Upper lobe of right lung (tissue), 1 donor: ENCODE measurements around the gene ADCK1. TPM values are rescaled to one million over a fixed set of nuclear protein-coding genes. Genes with fewer than 3 reads are reported as not detected.
"Not testable (repeated sequence)": the region's sequence is repeated elsewhere in the genome, so short reads cannot be mapped to it uniquely, and the experiment has no call there.

Experiments
- ATAC-seq: fragments of 200-7000 bp; cut with Tn5 transposase; one replicate; pipeline ENCODE4 v1.9.1; 2020; ENCODE audit warnings: mild to moderate bottlenecking, moderate library complexity
- DNase-seq: peaks from one replicate; pipeline ENCODE4 v3.0.0-alpha.2; 2020
- H3K27ac ChIP-seq: fragments of 200-600 bp; one replicate; pipeline ENCODE4 v1.8.0; 2022
- H3K27me3 ChIP-seq: fragments of 200-600 bp; one replicate; pipeline ENCODE4 v1.8.0; 2022; ENCODE audit warnings: mild to moderate bottlenecking
- H3K36me3 ChIP-seq: fragments of 200-600 bp; one replicate; pipeline ENCODE4 v1.8.0; 2022
- H3K4me1 ChIP-seq: fragments of 200-600 bp; one replicate; pipeline ENCODE4 v1.8.0; 2022
- H3K4me3 ChIP-seq: fragments of 200-600 bp; one replicate; pipeline ENCODE4 v1.8.0; 2022; ENCODE audit warnings: mild to moderate bottlenecking
- H3K9me3 ChIP-seq: fragments of 200-600 bp; one replicate; pipeline ENCODE4 v1.8.0; 2022
- CTCF ChIP-seq: fragments of 200-600 bp; IDR thresholded peaks from one replicate; pipeline ENCODE4 v1.8.0; 2022; ENCODE audit warnings: antibody characterized with exemption
- intact Hi-C: fragments of 100-400 bp; cut with DNase I; formaldehyde crosslinking; loops from one replicate; pipeline ENCODE4 v1.11.0; 2022
- total RNA-seq: library from RNA; stranded (reverse); fragmentation: NEBNext Ultra II Directional; extraction: Animal tissue kit (Norgen Biotek cat#: 25700); gene quantifications from one replicate; pipeline ENCODE4 v1.2.1, GENCODE V29; 2021
- donor health status: DM: no; HTN: yes; CAD: no; lungs with severe emphysema.

Gene ADCK1
- total RNA-seq, 1 donor from 2014 or later = 8.5 TPM

- H3K9me3 ChIP-seq = no peaks in the 10 kb centered on the region
- intact Hi-C loops = no loop called here
- no peak overlapping the region for H3K4me3 ChIP-seq
- TF ChIP-seq CTCF = no peak
- ATAC-seq = no peak
- DNase-seq = no peak
- no peaks in the 10 kb centered on the region for H3K27me3 ChIP-seq
- H3K4me1 ChIP-seq = no peaks in the 10 kb centered on the region
- H3K36me3 ChIP-seq = no peaks in the 10 kb centered on the region
- H3K27ac ChIP-seq = no peak overlapping the region
Measured at GRCh38 chr14:77786148-77786547, 13.8 kb upstream of the ADCK1 start.

DNA sequence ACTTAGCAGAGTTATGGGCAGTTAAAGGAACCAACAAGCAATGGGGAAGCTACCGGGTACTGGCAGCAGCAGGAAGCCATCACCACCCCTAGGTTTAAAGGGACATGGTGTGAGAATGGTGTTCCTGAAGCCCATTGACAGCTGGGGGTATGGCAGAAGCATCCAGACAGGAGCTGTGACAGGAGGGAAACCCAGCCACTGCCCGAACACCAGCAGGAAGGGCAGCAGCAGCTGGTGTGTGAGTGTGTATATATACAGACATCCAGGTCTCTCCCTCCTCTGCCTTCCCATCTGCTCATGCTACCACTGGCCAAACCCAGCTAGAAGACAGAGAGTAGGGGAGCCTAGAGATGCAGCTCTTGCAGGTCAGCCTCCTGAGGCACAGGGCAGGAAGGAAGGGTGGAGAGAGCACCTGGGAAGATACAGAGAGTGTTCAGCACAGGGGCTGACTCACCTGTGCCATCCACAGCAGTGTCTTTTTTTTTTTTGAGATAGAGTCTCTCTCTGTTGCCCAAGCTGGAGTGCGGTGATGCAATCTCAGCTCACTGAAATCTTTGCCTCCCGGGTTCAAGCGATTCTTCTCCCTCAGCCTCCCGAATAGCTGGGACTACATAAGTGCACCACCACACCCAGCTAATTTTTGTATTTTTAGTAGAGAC is 9.2 kb upstream of the ADCK1 start:
- H3K36me3 ChIP-seq = no peaks in the 10 kb centered on the region
- H3K4me3 ChIP-seq = no peak overlapping the region
- intact Hi-C loops = no loop called here
- H3K9me3 ChIP-seq = no peaks in the 10 kb centered on the region
- no peaks in the 10 kb centered on the region for H3K4me1 ChIP-seq
- DNase-seq = no peak
- TF ChIP-seq CTCF = no peak
- H3K27ac ChIP-seq = no peak overlapping the region
- no peak for ATAC-seq
- no peaks in the 10 kb centered on the region for H3K27me3 ChIP-seq

DNA sequence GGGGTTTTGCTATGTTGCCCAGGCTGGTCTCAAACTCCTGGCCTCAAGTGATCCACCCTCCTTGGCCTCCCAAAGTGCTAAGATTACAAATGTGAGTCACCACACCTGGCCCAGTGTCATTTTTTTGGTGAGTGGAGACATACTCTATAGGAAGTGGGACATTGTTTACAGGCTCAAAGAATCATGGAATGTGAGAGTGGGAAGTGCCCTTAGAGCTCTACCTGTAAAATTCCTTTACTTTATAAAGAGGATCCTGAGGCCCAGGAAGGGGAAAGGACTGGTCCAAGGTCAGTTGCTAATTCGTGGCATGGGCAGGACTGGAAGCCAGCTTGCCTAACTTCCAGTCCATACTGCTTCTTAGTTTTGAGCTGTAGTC is 8.7 kb upstream of the ADCK1 start:
- no peak overlapping the region for H3K27ac ChIP-seq
- H3K27me3 ChIP-seq = no peaks in the 10 kb centered on the region
- intact Hi-C loops = no loop called here
- H3K36me3 ChIP-seq = no peaks in the 10 kb centered on the region
- no peak for TF ChIP-seq CTCF
- ATAC-seq = peak; percentile 52
- no peaks in the 10 kb centered on the region for H3K9me3 ChIP-seq
- H3K4me1 ChIP-seq = no peaks in the 10 kb centered on the region
- no peak overlapping the region for H3K4me3 ChIP-seq
- no peak for DNase-seq

DNA sequence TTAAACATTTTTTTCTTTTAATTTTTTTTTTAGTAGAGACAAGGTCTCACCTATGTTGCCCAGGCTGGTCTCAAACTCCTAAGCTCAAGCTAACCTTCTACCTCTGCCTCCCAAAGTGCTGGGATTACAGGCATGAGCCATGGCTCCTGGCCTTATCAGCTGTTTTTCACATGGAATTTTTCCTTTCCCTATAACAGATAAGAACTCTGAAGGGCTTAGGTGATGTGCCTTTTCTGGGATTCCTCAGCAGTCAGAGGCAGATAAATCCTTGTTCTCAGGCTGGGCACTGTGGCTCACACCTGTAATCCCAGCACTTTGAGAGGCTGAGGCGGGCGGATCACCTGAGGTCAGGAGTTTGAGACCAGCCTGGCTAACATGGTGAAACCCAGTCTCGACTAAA is 6.7 kb upstream of the ADCK1 start:
- ATAC-seq, intact Hi-C loops, H3K4me1 ChIP-seq: not testable (repeated sequence)

DNA sequence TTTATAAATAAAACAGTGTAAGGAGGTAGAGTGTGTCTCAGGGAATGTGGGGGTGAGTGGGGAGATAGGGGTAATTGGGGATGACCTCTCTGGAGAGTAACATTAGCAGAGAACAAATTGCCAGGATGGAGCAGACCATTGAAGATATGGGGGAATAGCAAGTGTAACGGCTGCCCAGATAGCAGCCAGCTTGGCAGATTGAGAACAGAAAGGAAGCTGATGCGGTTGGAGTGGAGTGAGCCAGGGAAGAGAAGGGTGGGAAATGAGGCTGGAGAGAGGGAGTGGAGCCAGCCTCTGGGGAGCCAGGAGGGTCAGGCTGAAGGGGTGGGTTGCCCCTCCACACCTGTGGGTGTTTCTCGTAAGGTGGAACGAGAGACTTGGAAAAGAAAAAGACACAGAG is 5.6 kb upstream of the ADCK1 start:
- TF ChIP-seq CTCF = no peak
- no peak overlapping the region for H3K4me3 ChIP-seq
- no peaks in the 10 kb centered on the region for H3K27me3 ChIP-seq
- H3K9me3 ChIP-seq = no peaks in the 10 kb centered on the region
- no peaks in the 10 kb centered on the region for H3K36me3 ChIP-seq
- no peak for ATAC-seq
- no peak for DNase-seq
- no peak overlapping the region for H3K27ac ChIP-seq
- intact Hi-C loops = no loop called here
- H3K4me1 ChIP-seq = peaks cover 1% of the 10 kb centered on the region

More for the DNA sequence above, 6.7 kb upstream of the ADCK1 start:
- not testable (repeated sequence) for H3K9me3 ChIP-seq, H3K27ac ChIP-seq, H3K36me3 ChIP-seq, DNase-seq, H3K4me3 ChIP-seq, H3K27me3 ChIP-seq

DNA sequence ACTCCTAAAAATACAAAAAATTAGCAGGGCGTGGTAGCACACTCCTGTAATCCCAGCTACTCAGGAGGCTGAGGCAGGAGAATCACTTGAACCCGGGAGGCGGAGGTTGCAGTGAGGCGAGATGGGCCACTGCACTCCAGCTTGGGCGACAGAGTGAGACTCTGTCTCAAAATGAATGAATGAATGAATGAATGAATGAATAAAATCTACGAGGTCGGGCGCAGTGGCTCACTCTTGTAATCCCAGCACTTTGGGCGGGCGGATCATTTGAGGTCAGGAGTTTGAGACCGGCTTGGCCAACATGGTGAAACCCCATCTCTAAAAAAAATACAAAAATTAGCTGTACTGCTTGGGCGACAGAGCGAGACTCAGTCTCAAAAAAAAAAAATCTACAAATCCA is 453 bp upstream of the ADCK1 start:
- H3K4me3 ChIP-seq = peak overlapping the region; percentile 73
- H3K9me3 ChIP-seq, intact Hi-C loops, DNase-seq, ATAC-seq, H3K27me3 ChIP-seq, H3K4me1 ChIP-seq, H3K36me3 ChIP-seq: not testable (repeated sequence)
- peak overlapping the region; percentile 89 for H3K27ac ChIP-seq

- intact Hi-C loops = no loop called here
- Histone ChIP-seq H3K9me3 (no peaks in the 10 kb centered on the region), H3K4me1 (peaks cover 4% of the 10 kb centered on the region), H3K27ac (peak overlapping the region; percentile 89), H3K27me3 (no peaks in the 10 kb centered on the region), H3K36me3 (no peaks in the 10 kb centered on the region), H3K4me3 (peak overlapping the region; percentile 73)
- TF ChIP-seq CTCF = no peak
- DNase-seq = no peak
- no peak for ATAC-seq
Measured at GRCh38 chr14:77800814-77801213, 905 bp downstream of the ADCK1 start.
